Karpas-422 (cell line): Measurements from ENCODE around the gene CNDP2. TPM values are rescaled to one million over a fixed set of nuclear protein-coding genes. Genes with fewer than 3 reads are reported as not detected.
A peak's percentile ranks its signal among the peaks of the same experiment; 100 is the strongest.

Source experiments
- DNase-seq: peaks from one replicate; pipeline ENCODE4 v3.0.0-alpha.2; 2015
- H2AFZ ChIP-seq: fragments of 200-600 bp; sonication (generic); 2 replicates; pipeline ENCODE4 v1.6.1; 2014; ENCODE audit warnings: antibody characterized with exemption, low read length, mixed read lengths
- H3K27ac ChIP-seq: fragments of 200-600 bp; sonication (generic); 2 replicates; pipeline ENCODE4 v1.5.1; 2014; ENCODE audit warnings: mild to moderate bottlenecking, low read length, moderate library complexity
- H3K27me3 ChIP-seq: fragments of 200-600 bp; sonication (generic); 2 replicates; pipeline ENCODE4 v1.6.1; 2014; ENCODE audit warnings: low read length, mixed read lengths
- H3K36me3 ChIP-seq: fragments of 200-600 bp; sonication (generic); 2 replicates; pipeline ENCODE4 v1.6.1; 2014; ENCODE audit warnings: low read length, mixed read lengths; ENCODE audit not compliant: insufficient read depth
- H3K4me1 ChIP-seq: fragments of 200-600 bp; sonication (generic); 2 replicates; pipeline ENCODE4 v1.6.1; 2014; ENCODE audit warnings: mild to moderate bottlenecking, low read length, mixed read lengths
- H3K4me2 ChIP-seq: fragments of 200-600 bp; sonication (generic); 2 replicates; pipeline ENCODE4 v1.6.1; 2014; ENCODE audit warnings: low read length, low read depth, mild to moderate bottlenecking; ENCODE audit not compliant: poor library complexity, severe bottlenecking
- H3K4me3 ChIP-seq: fragments of 200-600 bp; sonication (generic); 2 replicates; pipeline ENCODE4 v1.5.1; 2014; ENCODE audit warnings: mild to moderate bottlenecking, antibody characterized with exemption, low read length, mixed read lengths
- H3K79me2 ChIP-seq: fragments of 200-600 bp; sonication (generic); 2 replicates; pipeline ENCODE4 v1.6.1; 2014; ENCODE audit warnings: mild to moderate bottlenecking, low read length, mixed read lengths
- H3K9ac ChIP-seq: fragments of 200-600 bp; sonication (generic); 2 replicates; pipeline ENCODE4 v1.6.0; 2014; ENCODE audit warnings: low read length
- H3K9me2 ChIP-seq: fragments of 200-600 bp; sonication (generic), shearing (Covaris generic); replicated peaks from 2 replicates; pipeline ENCODE4 v1.6.0; 2014; ENCODE audit warnings: mild to moderate bottlenecking, low read length, moderate library complexity; ENCODE audit not compliant: insufficient read depth
- H3K9me3 ChIP-seq: fragments of 300-700, 200-600 bp; sonication (generic); 2 replicates; pipeline ENCODE4 v1.6.1; 2014; ENCODE audit warnings: low read length, mixed read lengths
- H4K20me1 ChIP-seq: fragments of 200-600 bp; sonication (generic); 2 replicates; pipeline ENCODE4 v1.6.1; 2014; ENCODE audit warnings: mild to moderate bottlenecking, antibody characterized with exemption, low read length, low read depth; ENCODE audit not compliant: insufficient read depth
- total RNA-seq: library from RNA; depleted of rRNA; stranded (reverse); fragments of >200 nt; shearing (Covaris generic); gene quantifications from 2 replicates; pipeline ENCODE4 v1.2.3, GENCODE V29; 2014; ENCODE audit warnings: low replicate concordance; rRNA removed

Gene CNDP2
- 137 and 167 TPM in 2 replicates for total RNA-seq

- no peaks in the 10 kb centered on the region for H4K20me1 ChIP-seq
- DNase-seq: peak; percentile 100
- peak within 1 kb of the TSS; percentile 89 for H3K4me2 ChIP-seq
- no peaks in the 10 kb centered on the region for H3K9me3 ChIP-seq
- peaks cover under 1% of the 10 kb centered on the region; the same call in 1 of the 2 replicates for H3K36me3 ChIP-seq
- H3K4me1 ChIP-seq: peaks cover 45% of the 10 kb centered on the region
- peaks cover 41% of the 10 kb centered on the region for H3K79me2 ChIP-seq
- peak within 1 kb of the TSS; percentile 87 for H3K4me3 ChIP-seq
- peak within 1 kb of the TSS; percentile 80 for H3K27ac ChIP-seq
- peak within 1 kb of the TSS; percentile 94 for H2AFZ ChIP-seq
- no peaks in the 10 kb centered on the region for H3K9me2 ChIP-seq
- peak within 1 kb of the TSS; percentile 92 for H3K9ac ChIP-seq
- H3K27me3 ChIP-seq: peaks cover 3% of the 10 kb centered on the region; the same call in 1 of the 2 replicates
Observed at GRCh38 chr18:74495581-74496507, at the start of gene CNDP2. Gene CNDP2, plus strand, starts transcription at chr18:74496363. Its CDS starts 3,611 bp downstream, at chr18:74499974.

- Histone ChIP-seq H3K79me2 (no peaks in the 10 kb centered on the region), H3K4me1 (no peaks in the 10 kb centered on the region), H2AFZ (no peak overlapping the region), H3K9me2 (no peaks in the 10 kb centered on the region), H4K20me1 (no peaks in the 10 kb centered on the region), H3K36me3 (no peaks in the 10 kb centered on the region), H3K4me2 (no peak overlapping the region), H3K9ac (no peak overlapping the region), H3K4me3 (no peak overlapping the region), H3K27ac (no peak overlapping the region), H3K9me3 (no peaks in the 10 kb centered on the region), H3K27me3 (no peaks in the 10 kb centered on the region)
- DNase-seq: no peak
Observed at GRCh38 chr18:74446631-74447403, 49.3 kb upstream of the CNDP2 start.

- Histone ChIP-seq H3K4me3 (no peak overlapping the region), H3K4me2 (no peak overlapping the region), H3K79me2 (no peaks in the 10 kb centered on the region), H3K4me1 (no peaks in the 10 kb centered on the region), H3K9me3 (no peaks in the 10 kb centered on the region), H3K9me2 (no peaks in the 10 kb centered on the region), H3K27me3 (no peaks in the 10 kb centered on the region), H4K20me1 (no peaks in the 10 kb centered on the region), H3K27ac (no peak overlapping the region), H2AFZ (no peak overlapping the region), H3K36me3 (no peaks in the 10 kb centered on the region), H3K9ac (no peak overlapping the region)
- no peak for DNase-seq
Observed at GRCh38 chr18:74447404-74448152, 48.6 kb upstream of the CNDP2 start.

- DNase-seq: no peak
- no peaks in the 10 kb centered on the region for H3K4me1 ChIP-seq
- no peak overlapping the region for H3K4me2 ChIP-seq
- H3K9me3 ChIP-seq: no peaks in the 10 kb centered on the region
- H3K27ac ChIP-seq: no peak overlapping the region
- H3K36me3 ChIP-seq: no peaks in the 10 kb centered on the region
- H3K4me3 ChIP-seq: no peak overlapping the region
- H3K79me2 ChIP-seq: no peaks in the 10 kb centered on the region
- H3K9ac ChIP-seq: no peak overlapping the region
- no peaks in the 10 kb centered on the region for H4K20me1 ChIP-seq
- no peak overlapping the region for H2AFZ ChIP-seq
- no peaks in the 10 kb centered on the region for H3K27me3 ChIP-seq
- H3K9me2 ChIP-seq: no peaks in the 10 kb centered on the region
Observed at GRCh38 chr18:74450626-74451025, 45.5 kb upstream of the CNDP2 start.

- Histone ChIP-seq H3K4me2 (no peak overlapping the region), H2AFZ (no peak overlapping the region), H3K4me1 (no peaks in the 10 kb centered on the region), H3K27ac (no peak overlapping the region), H3K27me3 (no peaks in the 10 kb centered on the region), H4K20me1 (no peaks in the 10 kb centered on the region), H3K79me2 (no peaks in the 10 kb centered on the region), H3K9ac (no peak overlapping the region), H3K4me3 (no peak overlapping the region), H3K9me3 (no peaks in the 10 kb centered on the region), H3K9me2 (no peaks in the 10 kb centered on the region), H3K36me3 (no peaks in the 10 kb centered on the region)
- DNase-seq: no peak
Observed at GRCh38 chr18:74451148-74451547, 45.0 kb upstream of the CNDP2 start.

GRCh38 chr18:74453016-74453566 lies 43.1 kb upstream of the CNDP2 start:
- no peak for DNase-seq

GRCh38 chr18:74453642-74454198 lies 42.4 kb upstream of the CNDP2 start:
- Histone ChIP-seq H3K27me3 (no peaks in the 10 kb centered on the region), H3K9me2 (no peaks in the 10 kb centered on the region), H3K9me3 (no peaks in the 10 kb centered on the region), H3K36me3 (no peaks in the 10 kb centered on the region), H3K4me3 (no peak overlapping the region), H3K79me2 (no peaks in the 10 kb centered on the region), H3K4me1 (no peaks in the 10 kb centered on the region), H3K27ac (no peak overlapping the region), H3K4me2 (no peak overlapping the region), H2AFZ (no peak overlapping the region), H4K20me1 (no peaks in the 10 kb centered on the region), H3K9ac (no peak overlapping the region)
- no peak for DNase-seq

More at GRCh38 chr18:74453016-74453566, 43.1 kb upstream of the CNDP2 start:
- Histone ChIP-seq H3K9me3 (no peaks in the 10 kb centered on the region), H3K27ac (no peak overlapping the region), H3K9me2 (no peaks in the 10 kb centered on the region), H3K9ac (no peak overlapping the region), H3K4me1 (no peaks in the 10 kb centered on the region), H4K20me1 (no peaks in the 10 kb centered on the region), H3K4me2 (no peak overlapping the region), H3K36me3 (no peaks in the 10 kb centered on the region), H3K27me3 (no peaks in the 10 kb centered on the region), H2AFZ (no peak overlapping the region), H3K79me2 (no peaks in the 10 kb centered on the region), H3K4me3 (no peak overlapping the region)
